NCI-H2196 treated with DMSO at 0.1 percent for 48 hours (cell line): Measurements from ENCODE around the gene ISM1.
A peak's percentile ranks its signal among the peaks of the same experiment; 100 is the strongest.

Experiments used
- DNase-seq: peaks from one replicate; lab custom pipeline; 2025; ENCODE audit not compliant: unreplicated experiment; lab: John Stamatoyannopoulos, UW

ISM1 gene

DNA sequence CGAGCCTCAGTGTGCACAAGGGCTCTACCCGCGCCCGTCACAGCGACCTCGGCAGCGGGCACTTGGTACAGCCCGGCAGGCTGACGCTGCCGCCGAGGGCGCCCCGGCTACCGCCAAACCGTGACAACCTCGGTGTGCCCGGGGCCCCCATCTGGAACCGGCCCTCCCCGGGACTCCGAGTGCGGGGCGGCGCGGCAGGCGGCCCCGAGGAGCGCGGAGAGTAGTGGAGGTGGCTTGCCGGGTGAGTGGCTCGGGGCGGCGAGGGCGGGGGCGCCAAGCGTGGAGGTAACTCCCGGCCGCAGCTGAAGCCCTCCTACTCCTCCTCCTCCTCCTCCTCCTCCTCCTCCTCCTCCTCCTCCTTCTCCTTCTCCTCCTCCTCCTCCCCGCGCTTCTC is at the start of gene ISM1:
Gene ISM1, plus strand, starts transcription at position 371 of the 394 bp plus-strand sequence. CDS start 503 bp downstream, outside the sequence.
- no peak for DNase-seq

DNA sequence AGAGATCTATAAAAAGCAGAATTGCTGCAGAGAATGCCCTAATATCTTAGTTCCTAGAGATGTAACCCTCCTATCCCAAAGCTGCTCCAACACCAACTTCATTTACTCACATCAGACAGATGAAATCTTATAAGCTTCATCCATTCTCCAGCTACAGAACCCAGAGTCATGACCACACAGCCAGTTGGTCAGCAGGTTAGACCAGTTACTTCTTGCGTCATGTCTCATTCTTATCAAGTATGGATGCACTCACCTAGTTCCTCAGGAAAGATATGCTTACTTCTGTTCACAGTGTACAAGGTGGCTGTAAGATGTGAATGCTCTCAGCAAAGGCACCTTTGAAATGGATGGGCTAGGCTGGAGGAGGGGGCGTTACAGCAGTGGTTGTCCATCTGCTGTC is 47.9 kb upstream of the ISM1 start:
- no peak for DNase-seq

DNA sequence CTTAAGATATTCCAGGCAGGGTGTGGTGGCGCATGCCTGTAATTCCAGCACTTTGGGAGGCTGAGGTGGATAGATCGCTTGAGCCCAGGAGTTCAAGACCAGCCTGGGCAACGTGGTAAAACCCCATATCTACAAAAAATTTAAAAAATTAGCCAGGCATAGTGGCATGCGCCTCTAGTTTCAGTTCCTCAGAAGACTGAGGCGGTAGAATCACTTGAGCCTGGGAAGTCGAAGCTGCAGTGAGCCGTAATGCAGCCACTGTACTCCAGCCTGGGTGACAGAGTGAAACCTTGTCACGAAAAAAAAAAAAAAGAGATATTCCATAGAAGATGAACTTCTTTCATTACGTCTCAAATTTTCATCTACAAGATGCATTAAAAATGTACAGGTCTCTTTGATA is 46.7 kb upstream of the ISM1 start:
- DNase-seq: no peak

DNA sequence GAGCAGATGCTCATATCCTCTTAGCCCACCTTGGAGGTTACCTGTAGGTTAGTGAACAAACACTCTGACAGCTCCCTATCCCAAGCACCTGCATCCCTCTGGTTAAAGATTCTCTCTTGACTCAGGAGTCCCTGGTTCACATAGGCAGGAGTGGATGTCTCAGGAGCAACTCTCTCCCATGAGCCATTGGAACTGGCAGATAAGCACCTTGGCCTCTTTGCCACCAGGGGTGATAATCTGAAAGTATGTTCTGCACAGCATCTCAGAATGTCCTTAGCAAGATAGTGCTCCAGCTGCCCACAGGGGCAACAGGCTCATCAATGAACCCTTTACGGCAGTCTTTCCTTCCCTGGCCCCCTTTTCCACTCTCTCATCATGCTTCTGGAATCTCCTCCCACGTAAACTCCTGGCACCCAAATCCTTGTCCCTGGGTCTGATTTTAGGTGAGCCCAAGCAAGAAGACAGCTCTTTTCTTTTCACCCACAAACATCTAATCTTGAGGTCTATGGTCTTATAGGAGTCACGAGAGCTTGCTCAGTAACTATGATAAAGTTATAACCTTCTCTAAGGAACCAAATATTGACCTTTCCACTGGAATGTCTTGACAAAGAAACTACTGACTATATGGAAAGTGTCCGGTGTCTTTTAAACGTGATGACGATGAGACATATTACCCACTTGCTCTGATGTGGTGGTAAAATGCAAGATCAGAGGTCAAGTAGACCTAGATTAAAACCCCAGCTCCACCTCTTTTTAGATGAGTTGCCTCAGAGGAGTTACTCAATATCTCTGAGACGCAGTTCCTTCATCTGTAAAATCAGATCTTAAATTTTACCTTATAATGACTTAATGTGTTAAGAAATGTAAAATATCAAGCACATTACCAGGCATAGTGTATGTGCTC is 39.8 kb upstream of the ISM1 start:
- DNase-seq: no peak

DNA sequence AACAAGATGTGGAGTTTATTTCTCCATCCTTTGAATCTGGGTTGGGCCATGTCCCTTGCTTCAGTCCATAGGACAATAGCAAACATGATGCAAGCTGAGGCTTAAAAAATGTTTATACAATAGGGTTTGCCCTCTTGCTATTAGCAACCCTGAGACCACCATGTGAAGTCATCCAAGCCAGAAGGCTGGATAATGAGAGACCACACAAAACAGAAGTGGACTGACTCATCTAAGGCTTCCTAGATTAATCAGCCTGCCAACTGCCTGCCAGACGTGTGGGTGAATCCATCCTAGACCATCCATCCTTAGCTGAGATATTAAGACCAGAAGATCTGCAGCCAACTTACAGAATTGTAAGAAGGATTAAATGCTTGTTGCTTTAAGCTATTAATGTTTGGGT is 38.1 kb upstream of the ISM1 start:
- no peak for DNase-seq

DNA sequence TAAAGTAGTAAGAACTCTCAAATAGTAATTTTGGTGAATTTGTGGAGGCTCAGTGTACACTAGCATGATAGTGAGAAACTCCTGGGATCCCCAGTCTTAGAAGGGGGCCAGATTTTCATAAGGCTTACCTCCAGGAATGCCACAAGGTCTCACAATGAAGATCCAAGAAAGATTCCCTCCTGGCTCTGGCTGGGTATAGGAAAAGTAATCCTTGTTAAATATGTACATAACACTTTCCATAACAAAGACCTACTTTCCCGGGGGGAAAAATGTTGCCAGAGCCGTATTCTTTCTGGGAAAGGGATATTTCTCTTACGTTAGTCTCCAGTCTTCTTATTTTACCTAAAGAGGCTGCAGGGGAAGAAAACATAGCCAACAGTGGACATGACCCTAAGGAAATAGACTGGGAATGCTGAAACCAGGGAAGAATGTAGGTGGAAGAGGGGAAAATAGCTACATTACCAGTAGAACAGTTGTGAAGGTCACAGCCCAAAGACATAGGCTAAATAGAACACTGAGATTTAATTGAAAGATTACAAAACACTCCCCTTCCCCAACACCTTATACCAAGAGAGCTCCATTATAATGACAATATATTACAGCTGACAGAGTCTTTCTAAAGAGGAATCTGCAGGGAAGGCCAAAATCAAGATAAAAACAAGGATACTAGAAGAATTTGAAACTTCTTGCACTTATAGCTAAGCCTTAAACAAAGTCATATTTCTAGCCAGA is 34.9 kb upstream of the ISM1 start:
- no peak for DNase-seq

DNA sequence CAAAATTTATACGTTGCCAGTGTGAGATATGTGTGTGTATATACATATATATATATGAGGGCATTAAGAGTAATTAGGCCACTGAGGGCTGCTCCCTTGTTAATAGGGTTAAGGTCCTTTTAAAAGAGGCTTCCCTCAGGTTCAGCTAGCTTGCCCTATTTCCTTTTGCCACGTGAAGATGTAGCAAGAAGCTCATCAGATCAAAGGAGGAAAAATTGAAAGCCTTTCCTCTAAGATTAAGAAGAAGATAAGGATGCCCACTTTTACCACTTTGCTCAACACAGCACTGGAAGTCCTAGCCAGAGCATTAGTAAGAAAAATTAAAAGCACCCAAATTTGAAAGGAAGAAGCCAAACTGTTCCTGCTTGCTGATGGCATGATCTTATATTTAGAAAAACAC is 33.2 kb upstream of the ISM1 start:
- DNase-seq: no peak

DNA sequence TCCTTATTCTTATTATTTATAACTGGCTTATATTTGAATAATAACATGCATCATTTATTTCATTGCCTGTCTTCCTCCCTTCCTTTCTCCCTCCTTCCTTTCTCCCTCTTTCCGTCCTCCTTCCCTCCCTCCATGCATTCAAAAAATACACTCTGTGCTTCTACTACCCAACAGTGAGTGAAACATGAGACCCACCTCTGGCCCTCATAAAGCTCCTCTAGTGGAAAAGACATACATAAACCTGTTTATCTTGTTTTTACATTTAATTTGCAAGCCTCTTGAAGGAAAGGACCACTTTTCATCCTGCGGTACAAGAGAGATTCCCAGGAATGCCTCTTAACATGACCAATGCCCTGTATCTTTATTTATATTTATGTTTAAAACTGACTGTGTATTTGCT is 21.8 kb upstream of the ISM1 start:
- no peak for DNase-seq

DNA sequence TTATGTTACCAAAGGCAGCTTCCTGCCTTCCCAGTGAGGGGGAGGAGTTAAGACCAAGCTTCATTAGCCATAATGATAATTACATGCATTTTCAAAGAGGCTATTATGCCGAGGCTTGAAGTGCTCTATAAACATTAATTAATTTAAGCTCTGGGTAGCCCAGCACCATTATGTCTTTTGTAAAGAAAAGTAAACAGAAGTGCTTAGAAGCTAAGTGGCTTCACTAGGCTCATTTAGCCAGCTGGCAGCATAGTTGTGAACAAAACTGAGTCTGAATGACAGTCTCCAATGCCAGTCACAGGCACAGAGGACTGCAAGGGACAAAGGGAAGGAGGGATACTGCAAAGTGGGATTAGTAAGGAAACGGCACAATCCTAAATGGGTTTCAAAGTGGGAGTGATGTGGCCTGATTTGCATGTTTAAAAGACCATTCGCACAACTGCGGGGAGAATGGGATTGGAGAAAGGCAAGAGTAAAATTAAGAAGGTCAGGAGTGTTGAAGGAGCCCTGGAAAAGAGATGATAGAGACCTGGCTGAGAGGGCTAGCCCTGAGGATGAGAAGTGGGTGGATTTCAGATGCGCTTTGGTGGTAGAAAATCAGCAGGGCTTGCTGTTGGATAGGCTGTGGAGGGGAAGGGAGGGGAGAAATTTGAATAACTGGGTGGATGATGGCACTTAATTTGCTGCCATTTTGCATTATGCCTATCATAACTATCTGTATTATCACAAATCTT is 20.1 kb upstream of the ISM1 start:
- peak; percentile 5 for DNase-seq

DNA sequence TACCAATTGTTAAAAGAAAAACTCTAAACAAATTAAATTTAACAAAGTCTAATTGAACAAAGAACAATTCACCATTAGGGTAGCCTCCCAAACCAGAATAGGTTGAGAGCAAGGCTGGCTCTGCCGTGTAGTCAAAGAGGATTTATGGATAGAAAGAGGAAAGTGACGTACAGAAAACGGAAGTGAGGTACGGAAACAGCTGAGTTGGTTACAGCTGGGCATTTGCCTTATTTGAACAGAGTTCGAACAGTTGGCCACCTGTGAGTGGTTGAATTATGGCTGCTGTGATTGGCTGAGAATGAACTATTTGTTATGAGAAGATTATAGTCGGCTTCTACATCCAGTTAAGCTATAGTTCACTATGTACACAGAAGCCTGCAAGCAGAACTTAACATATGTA is 18.5 kb upstream of the ISM1 start:
- DNase-seq: no peak

DNA sequence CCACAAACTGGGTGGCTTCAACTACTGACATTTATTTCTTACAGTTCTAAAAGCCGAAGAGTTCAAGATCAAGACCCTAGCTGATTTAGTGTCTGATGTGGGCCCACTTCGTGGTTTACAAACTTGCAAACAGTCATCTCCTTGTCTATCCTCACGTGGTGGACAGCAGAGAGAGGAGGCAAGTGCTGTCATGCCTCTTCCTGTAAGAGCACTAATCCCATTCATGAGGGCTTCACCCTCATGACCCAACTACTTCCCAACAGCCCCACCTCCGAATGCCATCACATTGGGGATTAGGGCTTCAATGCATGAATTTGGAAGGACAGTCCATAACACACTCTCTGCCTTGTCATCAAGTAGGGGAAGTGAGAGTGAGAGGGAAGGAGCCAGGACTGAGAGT is 15.6 kb upstream of the ISM1 start:
- no peak for DNase-seq

DNA sequence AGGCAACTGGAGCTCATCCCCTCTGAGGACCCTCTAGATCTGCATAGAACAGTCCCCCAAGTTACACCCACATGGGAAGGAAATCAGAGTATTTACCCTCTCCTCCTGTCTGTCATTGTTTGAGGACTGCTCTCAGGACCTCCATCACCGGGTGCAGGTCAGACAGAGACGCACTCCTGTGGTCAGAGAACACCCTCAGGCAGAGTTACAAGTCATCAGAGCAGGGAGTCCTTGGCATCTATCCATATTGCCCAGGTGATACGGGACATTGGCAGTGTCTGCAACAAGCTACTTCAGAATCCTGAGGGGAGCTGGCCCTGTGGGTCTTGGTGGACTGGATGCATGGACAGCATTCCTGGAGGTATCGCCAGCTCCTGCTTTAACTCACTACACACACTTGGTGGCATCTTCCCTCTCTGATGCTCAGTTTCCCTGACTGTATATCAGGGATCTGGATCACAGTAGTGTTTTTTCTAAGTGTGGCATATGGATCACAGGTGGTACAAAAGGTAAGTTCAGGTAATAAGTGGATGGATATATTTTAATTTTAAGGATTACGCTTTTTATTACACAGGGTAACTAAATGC is 15.1 kb upstream of the ISM1 start:
- DNase-seq: no peak

DNA sequence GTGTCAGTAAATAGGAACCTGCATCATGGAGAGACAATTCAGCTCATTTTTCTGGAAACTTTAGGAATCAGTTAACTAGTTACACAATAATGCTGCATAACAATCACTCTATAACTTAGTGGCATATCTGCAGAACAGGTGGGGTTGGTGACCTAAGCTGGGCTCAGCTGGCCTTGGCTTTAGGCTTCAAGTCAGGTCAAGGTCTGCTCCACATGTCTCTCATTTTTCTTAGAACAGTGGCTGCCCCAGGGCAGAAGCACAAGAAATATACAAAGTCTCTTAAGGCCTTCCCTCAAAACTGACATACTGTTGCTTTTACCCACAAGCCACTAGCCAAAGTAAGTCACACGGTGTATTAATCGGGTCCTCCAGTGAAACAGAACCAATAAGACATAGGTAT is 14.1 kb upstream of the ISM1 start:
- DNase-seq: no peak

DNA sequence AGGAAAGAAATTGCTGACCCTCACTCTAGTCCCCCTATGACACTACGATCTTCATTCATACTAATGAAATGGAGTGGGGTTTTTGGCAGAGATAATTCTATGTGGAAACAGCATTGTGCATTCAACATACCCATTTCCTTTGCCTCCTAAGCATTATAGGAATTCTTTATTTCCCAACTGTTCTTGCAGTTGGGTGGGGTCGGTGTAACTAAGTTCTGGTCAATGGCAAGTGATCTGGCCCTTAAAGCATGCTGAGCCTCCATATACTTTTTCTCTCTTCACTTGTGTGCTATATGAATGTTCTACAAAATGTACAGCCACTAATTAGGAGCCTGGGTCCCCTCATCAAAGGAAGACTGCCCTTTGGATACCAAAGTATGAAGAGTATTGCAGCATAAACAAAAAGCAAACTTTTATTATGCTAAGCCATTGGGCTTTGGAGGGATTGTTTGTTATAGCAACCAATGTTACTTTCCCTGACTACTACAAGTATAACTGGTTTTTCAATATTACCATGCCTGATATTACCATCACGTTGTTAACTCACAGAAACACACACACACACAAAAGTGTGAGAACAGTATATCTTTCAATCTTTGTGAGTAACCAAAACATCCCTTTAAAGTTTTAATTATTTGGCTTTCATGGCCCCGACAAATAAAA is 9.0 kb upstream of the ISM1 start:
- DNase-seq: no peak

DNA sequence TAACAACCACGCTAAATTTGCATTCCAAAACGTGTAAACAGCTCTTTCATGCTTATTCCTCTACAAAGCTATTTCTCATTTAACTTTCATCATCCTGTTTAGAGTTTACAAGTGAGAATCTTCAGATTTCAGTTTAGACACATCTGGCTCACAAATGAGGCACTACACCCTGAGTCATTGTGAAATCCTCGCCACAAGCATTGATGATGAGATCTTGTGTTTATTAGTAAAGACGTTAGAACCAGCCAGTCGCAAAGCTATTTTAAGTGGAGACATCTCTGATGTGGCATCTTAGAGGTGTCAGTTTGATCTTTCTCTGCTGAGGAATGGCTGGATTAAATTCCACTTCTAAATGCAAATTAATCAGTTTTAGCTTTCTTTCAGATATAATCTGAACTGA is 8.3 kb upstream of the ISM1 start:
- DNase-seq: no peak

DNA sequence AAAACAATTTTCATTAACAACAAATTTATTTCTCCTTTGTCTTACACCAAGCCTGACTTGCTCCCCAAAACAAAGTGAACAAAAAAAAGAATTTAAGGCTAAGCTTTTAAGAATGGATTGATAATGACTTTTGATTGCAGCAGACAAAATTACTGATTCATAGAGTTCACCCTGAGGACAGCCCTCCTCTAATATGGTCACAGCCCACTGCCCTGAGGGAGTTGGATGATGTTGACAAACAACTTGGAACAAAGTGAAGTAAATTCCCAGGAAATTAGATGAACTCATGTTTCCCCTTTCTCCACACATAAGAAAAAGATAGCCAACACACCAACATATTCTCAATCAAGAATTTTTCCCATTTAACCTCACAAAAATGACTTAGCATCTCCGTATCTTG is 7.7 kb upstream of the ISM1 start:
- no peak for DNase-seq

DNA sequence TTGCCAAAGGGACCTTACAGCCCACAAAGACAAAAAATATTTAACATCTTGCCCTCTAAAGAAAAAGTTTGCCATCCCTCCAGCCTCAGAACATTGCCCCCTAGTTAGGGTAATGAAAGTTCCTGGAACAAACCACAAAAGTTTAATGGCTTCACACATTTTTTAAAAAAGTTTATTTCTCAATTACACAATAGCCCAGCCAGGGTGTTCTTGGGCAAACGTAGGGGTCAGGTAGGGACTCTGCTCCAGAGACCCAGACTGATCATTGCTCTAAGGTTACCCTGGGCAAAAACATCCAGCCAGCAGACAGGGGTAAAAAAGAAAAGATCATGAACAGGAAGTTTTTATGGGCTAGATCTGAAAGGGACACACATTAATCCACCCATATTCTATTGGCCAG is 4.5 kb upstream of the ISM1 start:
- no peak for DNase-seq

DNA sequence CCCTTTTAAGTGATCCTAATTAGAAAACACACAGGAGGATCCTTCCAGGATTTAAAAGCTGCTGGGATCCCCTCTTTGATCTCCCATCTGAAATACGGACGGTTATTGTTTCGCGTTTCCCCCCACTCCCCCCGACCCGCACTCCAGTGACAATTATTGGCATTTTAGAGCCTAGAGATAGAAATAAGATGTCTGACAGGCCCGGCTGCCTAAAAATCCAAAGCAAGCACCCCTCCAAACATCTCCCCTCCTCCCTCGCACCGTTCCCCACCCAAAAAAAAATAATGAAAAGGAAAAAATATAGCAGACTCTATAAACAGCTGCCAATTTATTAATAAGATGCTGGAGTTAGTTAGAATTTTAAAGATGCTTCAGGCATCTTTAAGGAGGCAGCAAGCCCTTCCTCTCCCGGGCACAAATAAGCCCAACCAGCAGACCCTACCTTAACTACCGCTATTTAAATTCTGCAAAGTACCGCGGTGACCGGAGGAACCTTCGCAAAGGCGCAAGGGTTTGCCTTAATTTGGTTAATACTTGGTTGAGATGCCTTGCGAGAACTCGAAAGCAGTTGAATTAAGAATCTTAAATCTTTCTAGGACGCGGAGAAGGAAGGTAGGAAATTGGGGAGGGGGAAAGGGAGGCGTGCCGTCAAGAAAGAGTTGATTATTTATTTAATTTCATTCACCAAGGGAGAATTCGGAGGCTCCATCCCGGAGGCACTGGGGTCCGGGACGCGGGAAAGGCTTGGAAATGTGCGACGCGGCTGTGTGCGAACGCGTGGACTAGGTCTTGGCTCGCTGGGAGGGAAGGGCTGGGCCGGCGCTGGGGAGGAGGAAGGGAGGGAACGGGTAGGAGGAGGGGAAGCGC is 1.5 kb upstream of the ISM1 start:
- no peak for DNase-seq

DNA sequence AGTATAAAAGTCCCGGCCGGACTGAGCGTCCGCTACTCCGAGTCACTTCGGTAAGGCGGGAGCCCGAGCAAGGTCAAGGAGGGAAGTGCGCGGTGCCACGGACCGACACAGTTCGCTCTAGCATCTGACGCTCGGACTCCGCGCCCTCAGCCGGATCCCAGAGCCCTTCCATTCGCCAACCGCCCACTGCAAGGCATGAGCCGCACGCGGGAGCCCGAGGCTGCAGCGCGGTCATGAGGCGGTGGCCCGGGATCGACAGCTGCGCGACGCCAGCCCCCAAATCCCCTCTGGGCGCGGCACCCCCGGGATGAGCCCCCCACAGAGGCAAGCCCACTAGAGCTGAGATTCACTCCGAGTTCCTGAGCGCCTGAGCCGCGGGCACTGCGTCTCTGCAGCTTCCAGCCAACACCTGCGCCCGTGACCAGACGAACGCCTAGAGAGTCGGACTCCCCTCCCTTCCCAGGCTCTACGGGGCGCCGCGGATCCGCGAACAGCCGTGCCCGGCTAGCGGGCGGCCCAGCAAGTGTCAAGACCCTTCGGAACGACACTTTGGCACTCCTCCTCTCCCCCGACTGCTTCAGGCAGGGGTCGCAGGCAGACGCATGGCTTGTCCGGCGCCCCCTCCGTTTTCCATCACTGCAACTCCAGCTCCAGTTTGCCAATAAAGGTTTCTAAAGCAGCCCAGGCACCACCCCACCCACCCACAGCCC is 725 bp upstream of the ISM1 start:
- DNase-seq: no peak
